Tibial artery (tissue), 4 donors: ENCODE results near the gene DSC1.
"Not testable (repeated sequence)": the region's sequence is repeated elsewhere in the genome, so short reads cannot be mapped to it uniquely, and the experiment has no call there.

ENCODE experiments used
- DNase-seq, 2 donors: peaks; one replicate each; pipeline ENCODE4 v3.0.0-alpha.2; 2019
- H3K27ac ChIP-seq, 2 donors: fragments of 200-600 bp; sonication (generic) in 1 of 2; 1 replicate in 1 of 2; 2 replicates in 1 of 2; pipeline ENCODE4 v1.5.1; 2018 to 2019; ENCODE audit warnings: mild to moderate bottlenecking in 1 of 2
- H3K27me3 ChIP-seq, 2 donors: fragments of 200-600 bp; sonication (generic) in 1 of 2; one replicate each; pipeline versions ENCODE4 v1.5.1 to v1.6.0; 2016 to 2019
- H3K36me3 ChIP-seq, 3 donors: fragments of 200-600 bp; sonication (generic) in 2 of 3; one replicate each; pipeline ENCODE4 v1.5.1; 2016 to 2019; ENCODE audit warnings: mild to moderate bottlenecking in 2 of 3
- H3K4me1 ChIP-seq, 4 donors: fragments of 200-600 bp; sonication (generic) in 2 of 4; 1 replicate in 3 of 4; 2 replicates in 1 of 4; pipeline ENCODE4 v1.5.1; 2016 to 2019
- H3K4me3 ChIP-seq, 2 donors: fragments of 200-600 bp; sonication (generic) in 1 of 2; 1 replicate in 1 of 2; 2 replicates in 1 of 2; pipeline ENCODE4 v1.5.1; 2018 to 2019; ENCODE audit warnings: mild to moderate bottlenecking in 2 of 2
- H3K9me3 ChIP-seq, 3 donors: fragments of 200-600 bp; sonication (generic) in 1 of 3; one replicate each; pipeline ENCODE4 v1.5.1; 2016 to 2019
- intact Hi-C: fragments of 100-400 bp; cut with DNase I; formaldehyde crosslinking; loops from one replicate; pipeline ENCODE4 v1.15.0; 2023; ENCODE audit warnings: low total_unique reads
- TF ChIP-seq, protein P1 (sequence below), 2 experiments: fragments of 200-600 bp in 1 of 2; fragments of 450-650 bp in 1 of 2; IDR thresholded peaks; one replicate each; pipeline ENCODE4 v1.5.1; 2017 to 2019; ENCODE audit warnings: antibody characterized with exemption in 2 of 2, mild to moderate bottlenecking in 1 of 2, moderate library complexity in 1 of 2

DSC1 gene

GRCh38 chr18:31190919-31191318, 28.3 kb upstream of the DSC1 start:
- Histone ChIP-seq H3K27me3 (no peaks in the 10 kb centered on the region), H3K4me1 (no peaks in the 10 kb centered on the region), H3K9me3 (no peaks in the 10 kb centered on the region), H3K4me3 (no peak overlapping the region), H3K27ac (no peak overlapping the region), H3K36me3 (no peaks in the 10 kb centered on the region)
- no peak for DNase-seq
- TF ChIP-seq, protein P1, sequence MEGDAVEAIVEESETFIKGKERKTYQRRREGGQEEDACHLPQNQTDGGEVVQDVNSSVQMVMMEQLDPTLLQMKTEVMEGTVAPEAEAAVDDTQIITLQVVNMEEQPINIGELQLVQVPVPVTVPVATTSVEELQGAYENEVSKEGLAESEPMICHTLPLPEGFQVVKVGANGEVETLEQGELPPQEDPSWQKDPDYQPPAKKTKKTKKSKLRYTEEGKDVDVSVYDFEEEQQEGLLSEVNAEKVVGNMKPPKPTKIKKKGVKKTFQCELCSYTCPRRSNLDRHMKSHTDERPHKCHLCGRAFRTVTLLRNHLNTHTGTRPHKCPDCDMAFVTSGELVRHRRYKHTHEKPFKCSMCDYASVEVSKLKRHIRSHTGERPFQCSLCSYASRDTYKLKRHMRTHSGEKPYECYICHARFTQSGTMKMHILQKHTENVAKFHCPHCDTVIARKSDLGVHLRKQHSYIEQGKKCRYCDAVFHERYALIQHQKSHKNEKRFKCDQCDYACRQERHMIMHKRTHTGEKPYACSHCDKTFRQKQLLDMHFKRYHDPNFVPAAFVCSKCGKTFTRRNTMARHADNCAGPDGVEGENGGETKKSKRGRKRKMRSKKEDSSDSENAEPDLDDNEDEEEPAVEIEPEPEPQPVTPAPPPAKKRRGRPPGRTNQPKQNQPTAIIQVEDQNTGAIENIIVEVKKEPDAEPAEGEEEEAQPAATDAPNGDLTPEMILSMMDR (IDR thresholded peaks at IDR 0.05): no peak
- intact Hi-C loops: no loop called here

- H3K27ac ChIP-seq: no peak overlapping the region
- no peak overlapping the region for H3K4me3 ChIP-seq
- no peaks in the 10 kb centered on the region for H3K9me3 ChIP-seq
- H3K4me1 ChIP-seq: no peaks in the 10 kb centered on the region
- TF ChIP-seq, protein P1 (IDR thresholded peaks at IDR 0.05): no peak
- no peak for DNase-seq
- H3K36me3 ChIP-seq: no peaks in the 10 kb centered on the region
- intact Hi-C loops: no loop called here
- H3K27me3 ChIP-seq: no peaks in the 10 kb centered on the region
Observed at GRCh38 chr18:31189757-31190156, 27.1 kb upstream of the DSC1 start.

GRCh38 chr18:31185186-31185950, 22.7 kb upstream of the DSC1 start:
- H3K4me1 ChIP-seq: no peaks in the 10 kb centered on the region
- H3K9me3 ChIP-seq: no peaks in the 10 kb centered on the region
- H3K36me3 ChIP-seq: no peaks in the 10 kb centered on the region
- TF ChIP-seq, protein P1 (IDR thresholded peaks at IDR 0.05): no peak
- H3K27ac ChIP-seq: no peak overlapping the region
- no peak overlapping the region for H3K4me3 ChIP-seq
- DNase-seq: no peak
- intact Hi-C loops: no loop called here
- no peaks in the 10 kb centered on the region for H3K27me3 ChIP-seq

- no peak for DNase-seq
- TF ChIP-seq, protein P1 (IDR thresholded peaks at IDR 0.05): no peak
- intact Hi-C loops: no loop called here
Observed at GRCh38 chr18:31183302-31183701, 20.6 kb upstream of the DSC1 start.

DNA sequence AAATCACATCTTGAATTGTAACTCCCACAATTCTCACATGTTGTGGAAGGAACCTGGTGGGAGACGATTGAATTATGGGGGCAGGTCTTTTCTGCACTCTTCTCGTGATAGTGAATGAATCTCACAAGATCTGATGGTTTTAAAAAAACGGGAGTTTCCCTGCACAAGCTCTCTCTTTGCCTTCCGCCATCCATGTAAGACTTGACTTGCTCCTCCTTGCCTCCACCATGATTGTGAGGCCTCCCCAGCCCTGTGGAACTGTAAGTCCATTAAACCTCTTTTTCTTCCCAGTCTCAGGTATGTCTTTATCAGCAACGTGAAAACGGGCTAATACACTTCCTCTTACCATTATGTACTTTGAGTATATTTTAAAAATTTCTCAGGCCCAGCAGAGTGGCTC, 14.7 kb upstream of the DSC1 start:
- H3K9me3 ChIP-seq, H3K4me3 ChIP-seq, H3K27ac ChIP-seq, H3K36me3 ChIP-seq, intact Hi-C loops, H3K27me3 ChIP-seq, H3K4me1 ChIP-seq, DNase-seq: not testable (repeated sequence)

More at GRCh38 chr18:31183302-31183701, 20.6 kb upstream of the DSC1 start:
- Histone ChIP-seq H3K4me3 (no peak overlapping the region), H3K9me3 (no peaks in the 10 kb centered on the region), H3K27me3 (no peaks in the 10 kb centered on the region), H3K36me3 (no peaks in the 10 kb centered on the region), H3K27ac (no peak overlapping the region), H3K4me1 (no peaks in the 10 kb centered on the region)

GRCh38 chr18:31176531-31176930, 13.9 kb upstream of the DSC1 start:
- intact Hi-C loops: no loop called here
- TF ChIP-seq, protein P1 (IDR thresholded peaks at IDR 0.05): no peak
- no peaks in the 10 kb centered on the region for H3K36me3 ChIP-seq
- DNase-seq: no peak
- no peaks in the 10 kb centered on the region for H3K27me3 ChIP-seq
- no peak overlapping the region for H3K4me3 ChIP-seq
- H3K4me1 ChIP-seq: no peaks in the 10 kb centered on the region
- no peaks in the 10 kb centered on the region for H3K9me3 ChIP-seq
- H3K27ac ChIP-seq: no peak overlapping the region
